Measurements from ENCODE around the gene FABP3. TPM values are rescaled to one million over a fixed set of nuclear protein-coding genes. Genes with fewer than 3 reads are reported as not detected.

FABP3 gene
- polyA plus RNA-seq, 3 donors, result not detected

DNA sequence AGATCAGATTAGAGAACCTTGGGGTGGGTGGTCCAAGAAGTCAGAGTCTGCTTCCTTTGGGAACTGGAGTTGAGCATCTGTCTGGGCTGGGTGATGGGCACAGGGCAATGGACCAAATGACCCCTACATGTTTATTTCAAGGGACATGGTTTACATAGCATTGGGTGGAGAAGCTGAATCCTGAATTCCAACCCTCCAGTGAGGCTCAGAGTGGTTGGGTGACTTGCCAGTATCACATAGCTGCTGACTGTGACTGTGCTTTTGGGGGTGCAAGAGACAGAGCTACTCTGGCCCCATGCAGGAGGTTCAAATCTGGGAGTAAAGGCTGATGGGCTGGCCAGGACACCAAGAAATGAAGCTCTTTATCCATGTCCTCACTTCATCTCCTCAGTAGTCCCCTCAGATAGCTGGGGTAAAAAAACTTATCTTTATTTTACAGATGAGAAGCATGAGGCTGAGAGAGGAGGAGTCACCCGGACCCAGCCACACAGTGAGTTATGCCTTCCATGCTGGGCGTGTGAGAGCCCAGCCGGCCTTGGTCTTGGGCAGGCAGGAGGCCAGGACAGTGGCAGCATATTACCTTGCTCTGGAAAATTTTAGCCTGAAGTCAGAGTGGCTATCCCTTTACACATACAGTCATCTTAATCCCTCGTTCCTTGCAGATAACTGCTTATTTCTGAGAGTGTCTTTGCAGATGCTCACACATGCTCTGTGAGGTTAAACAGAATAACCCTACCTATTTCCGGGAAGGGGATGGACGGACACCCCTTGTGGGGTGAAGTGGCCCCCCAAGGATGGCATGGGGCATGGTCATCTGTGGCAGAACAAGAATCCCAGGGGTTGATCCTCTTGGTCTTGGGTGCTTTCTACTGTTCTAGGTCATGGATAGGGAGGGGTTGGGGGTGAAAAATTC is 37.3 kb upstream of the FABP3 start:
- peak overlapping the region in 1 of 2 donors; percentile 86 for H3K4me3 Mint-ChIP-seq

DNA sequence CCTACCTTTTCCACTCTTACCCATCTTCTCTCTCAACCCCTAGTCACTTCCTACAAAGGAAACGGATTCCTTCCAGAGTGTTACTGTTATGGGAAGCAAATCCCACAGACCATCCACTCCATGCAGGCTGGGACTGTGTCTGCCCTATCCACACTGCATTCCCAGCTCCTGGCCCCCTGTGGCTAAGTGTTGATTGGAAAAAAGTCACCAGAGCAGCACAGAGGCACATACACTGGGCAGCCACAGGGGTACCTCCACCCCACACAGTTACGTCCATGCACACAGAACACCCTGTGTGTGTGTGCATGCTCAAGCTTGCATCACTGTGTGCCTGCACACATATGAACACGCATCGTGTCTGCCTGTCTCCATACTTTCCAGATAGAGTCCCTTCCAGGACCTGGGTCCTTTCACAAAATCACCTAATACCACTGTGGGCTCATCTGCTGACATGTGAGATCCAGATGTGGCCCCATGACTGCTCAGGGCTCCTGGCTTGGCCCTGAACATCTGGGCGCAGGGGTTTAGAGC is 36.0 kb upstream of the FABP3 start:
- intact Hi-C loops (cut with micrococcal nuclease), result no loop called here
- no peak for DNase-seq
- no peak overlapping the region for H3K27ac ChIP-seq (ENCODE audit: low read depth in 1 of 2, low read length in 2 of 2)
- Mint-ChIP-seq H3K9me3 (peaks cover 0 to 6% (median 2%) of the 10 kb centered on the region in 7 donors), H3K36me3 (peaks cover 4% of the 10 kb centered on the region in 2 donors), H3K27me3 (ENCODE audit: low read depth in 3 of 3) (peaks cover 32 to 44% (median 36%) of the 10 kb centered on the region in 3 donors), H3K4me1 (peaks cover 10% of the 10 kb centered on the region), H3K4me3 (no peak overlapping the region), H3K27ac (no peak overlapping the region)
- H3K9me3 ChIP-seq (replicated peaks in 1 of 2; ENCODE audit: control insufficient read depth in 1 of 2, insufficient read depth in 1 of 2, low read length in 2 of 2), result peaks cover 0 to 8% of the 10 kb centered on the region in 2 donors
- no peaks in the 10 kb centered on the region for H3K36me3 ChIP-seq (replicated peaks in 1 of 2; ENCODE audit: control insufficient read depth in 1 of 2, insufficient read depth in 2 of 2, low read length in 2 of 2)
- TF ChIP-seq, protein P1, sequence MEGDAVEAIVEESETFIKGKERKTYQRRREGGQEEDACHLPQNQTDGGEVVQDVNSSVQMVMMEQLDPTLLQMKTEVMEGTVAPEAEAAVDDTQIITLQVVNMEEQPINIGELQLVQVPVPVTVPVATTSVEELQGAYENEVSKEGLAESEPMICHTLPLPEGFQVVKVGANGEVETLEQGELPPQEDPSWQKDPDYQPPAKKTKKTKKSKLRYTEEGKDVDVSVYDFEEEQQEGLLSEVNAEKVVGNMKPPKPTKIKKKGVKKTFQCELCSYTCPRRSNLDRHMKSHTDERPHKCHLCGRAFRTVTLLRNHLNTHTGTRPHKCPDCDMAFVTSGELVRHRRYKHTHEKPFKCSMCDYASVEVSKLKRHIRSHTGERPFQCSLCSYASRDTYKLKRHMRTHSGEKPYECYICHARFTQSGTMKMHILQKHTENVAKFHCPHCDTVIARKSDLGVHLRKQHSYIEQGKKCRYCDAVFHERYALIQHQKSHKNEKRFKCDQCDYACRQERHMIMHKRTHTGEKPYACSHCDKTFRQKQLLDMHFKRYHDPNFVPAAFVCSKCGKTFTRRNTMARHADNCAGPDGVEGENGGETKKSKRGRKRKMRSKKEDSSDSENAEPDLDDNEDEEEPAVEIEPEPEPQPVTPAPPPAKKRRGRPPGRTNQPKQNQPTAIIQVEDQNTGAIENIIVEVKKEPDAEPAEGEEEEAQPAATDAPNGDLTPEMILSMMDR (IDR thresholded peaks at IDR 0.05), result no peak
- peaks cover 6% of the 10 kb centered on the region in 2 donors for H3K4me1 ChIP-seq (ENCODE audit: control insufficient read depth in 1 of 2, insufficient read depth in 2 of 2, low read length in 2 of 2)
- no peaks in the 10 kb centered on the region for H3K79me2 ChIP-seq (ENCODE audit: insufficient read depth, low read length)
- H3K4me2 ChIP-seq (replicated peaks; ENCODE audit: extremely low read depth, low read length, poor library complexity, severe bottlenecking), result no peak overlapping the region
- peaks cover 12 to 29% of the 10 kb centered on the region in 2 donors for H3K27me3 ChIP-seq (ENCODE audit: control insufficient read depth in 2 of 2, insufficient read depth in 2 of 2, low read length in 2 of 2)
- H4K20me1 ChIP-seq (ENCODE audit: insufficient read depth, low read length), result peaks cover 1% of the 10 kb centered on the region
- H3K4me3 ChIP-seq (replicated peaks in 1 of 3; ENCODE audit: low read depth in 2 of 3, low read length in 3 of 3), result no peak overlapping the region
- 89% methylated on average over 4 of the region's 5 CpGs for WGBS (ENCODE audit: insufficient coverage)
- H2AFZ ChIP-seq (ENCODE audit: insufficient read depth, low read depth, low read length, poor library complexity, severe bottlenecking), result no peak overlapping the region
- H3K9ac ChIP-seq (ENCODE audit: insufficient read depth, low read length, poor library complexity, severe bottlenecking), result no peak overlapping the region

More for the DNA sequence above, 37.3 kb upstream of the FABP3 start:
- peaks cover 0 to 8% of the 10 kb centered on the region in 2 donors for H3K9me3 ChIP-seq (replicated peaks in 1 of 2; ENCODE audit: control insufficient read depth in 1 of 2, insufficient read depth in 1 of 2, low read length in 2 of 2)
- H3K36me3 ChIP-seq (replicated peaks in 1 of 2; ENCODE audit: control insufficient read depth in 1 of 2, insufficient read depth in 2 of 2, low read length in 2 of 2), result no peaks in the 10 kb centered on the region
- Mint-ChIP-seq H3K9me3 (peaks cover 0 to 10% (median 2%) of the 10 kb centered on the region in 7 donors), H3K27ac (no peak overlapping the region), H3K36me3 (peaks cover 4 to 9% of the 10 kb centered on the region in 2 donors), H3K4me1 (peaks cover 17% of the 10 kb centered on the region), H3K27me3 (ENCODE audit: low read depth in 3 of 3) (peaks cover 43 to 56% (median 49%) of the 10 kb centered on the region in 3 donors)
- H3K27ac ChIP-seq (ENCODE audit: low read depth in 1 of 2, low read length in 2 of 2), result no peak overlapping the region
- H3K4me1 ChIP-seq (ENCODE audit: control insufficient read depth in 1 of 2, insufficient read depth in 2 of 2, low read length in 2 of 2), result peaks cover 10 to 11% of the 10 kb centered on the region in 2 donors
- H2AFZ ChIP-seq (ENCODE audit: insufficient read depth, low read depth, low read length, poor library complexity, severe bottlenecking), result no peak overlapping the region
- 89% methylated on average over 3 of the region's 6 CpGs for WGBS (ENCODE audit: insufficient coverage)
- TF ChIP-seq, protein P1 (IDR thresholded peaks at IDR 0.05), result no peak
- intact Hi-C loops (cut with micrococcal nuclease), result loop anchor here in 1 of 2 donors (10.0 kb wide), 1 partner anchor 225 kb away; no protein-coding TSS in a partner anchor
- no peak for DNase-seq
- no peak overlapping the region for H3K4me2 ChIP-seq (replicated peaks; ENCODE audit: extremely low read depth, low read length, poor library complexity, severe bottlenecking)
- no peak overlapping the region for H3K4me3 ChIP-seq (replicated peaks in 1 of 3; ENCODE audit: low read depth in 2 of 3, low read length in 3 of 3)
- peaks cover 21 to 43% of the 10 kb centered on the region in 2 donors for H3K27me3 ChIP-seq (ENCODE audit: control insufficient read depth in 2 of 2, insufficient read depth in 2 of 2, low read length in 2 of 2)
- H3K9ac ChIP-seq (ENCODE audit: insufficient read depth, low read length, poor library complexity, severe bottlenecking), result no peak overlapping the region
- H3K79me2 ChIP-seq (ENCODE audit: insufficient read depth, low read length), result no peaks in the 10 kb centered on the region
- H4K20me1 ChIP-seq (ENCODE audit: insufficient read depth, low read length), result peaks cover 9% of the 10 kb centered on the region
